PFSK-1 (cell line): ENCODE data around the gene CTBP2.

Experiments
- FOXP2 ChIP-seq: optimal IDR thresholded peaks from 2 replicates; pipeline ENCODE3; 2011; ENCODE audit warnings: borderline replicate concordance, control low read depth, inconsistent platforms; ENCODE audit not compliant: insufficient read depth; ENCODE audit errors: extremely low read length, extremely low read depth
- POLR2AphosphoS5 ChIP-seq: IDR thresholded peaks from 2 replicates; pipeline ENCODE4 v1.6.1; 2012; ENCODE audit warnings: low read depth, mild to moderate bottlenecking, control low read depth, low read length, moderate library complexity
- REST ChIP-seq, 2 experiments: IDR thresholded peaks; 2 replicates each; pipeline versions ENCODE4 v1.6.1 to v1.8.0; 2011 to 2012; ENCODE audit warnings: low read depth in 2 of 2, low read length in 2 of 2, control low read depth in 1 of 2, inconsistent platforms in 1 of 2, mild to moderate bottlenecking in 1 of 2, moderate library complexity in 1 of 2; ENCODE audit not compliant: insufficient read depth in 1 of 2
- SIN3A ChIP-seq: IDR thresholded peaks from 2 replicates; pipeline ENCODE4 v1.6.1; 2012; ENCODE audit warnings: mild to moderate bottlenecking, low read length, moderate library complexity, borderline replicate concordance; ENCODE audit not compliant: insufficient read depth
- TAF1 ChIP-seq: IDR thresholded peaks from 2 replicates; pipeline ENCODE4 v1.6.1; 2012; ENCODE audit warnings: low read length, control low read depth, borderline replicate concordance; ENCODE audit not compliant: insufficient read depth

CTBP2 gene

GRCh38 chr10:125204400-125204799 is 44.0 kb upstream of the CTBP2 start:
- TF ChIP-seq REST (IDR thresholded peaks at IDR 0.05; ENCODE audit: insufficient read depth in 1 of 2, low read depth in 2 of 2, low read length in 2 of 2) (no peak), POLR2AphosphoS5 (no peak), SIN3A (no peak)

DNA sequence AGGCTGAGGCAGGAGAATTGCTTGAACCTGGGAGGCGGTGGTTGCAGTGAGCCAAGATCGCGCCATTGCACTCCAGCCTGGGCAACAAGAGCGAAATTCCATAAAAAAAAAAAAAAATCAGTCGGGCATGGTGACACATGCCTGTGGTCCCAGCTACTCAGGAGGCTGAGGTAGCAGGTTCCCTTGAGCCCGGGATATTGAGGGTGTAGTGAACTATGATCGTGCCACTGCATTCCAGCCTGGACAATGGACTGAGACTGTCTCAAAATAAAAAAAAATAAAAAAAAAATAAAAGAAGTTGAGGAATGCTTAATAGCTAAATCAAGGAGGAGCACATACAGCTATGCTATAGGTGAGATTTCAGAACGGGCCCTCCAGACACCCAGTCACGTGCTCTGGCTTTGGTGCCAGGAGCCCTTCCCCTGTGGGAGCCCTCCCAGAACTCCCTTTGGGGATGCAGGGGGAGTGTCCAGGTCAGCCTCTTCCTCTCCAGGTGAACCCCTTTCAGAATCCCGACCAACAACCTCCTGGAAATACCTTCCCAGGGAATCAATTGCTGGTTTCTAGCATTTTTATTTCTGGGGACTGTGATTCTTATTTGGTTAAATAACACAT is 42.9 kb upstream of the CTBP2 start:
- TF ChIP-seq TAF1 (no peak), REST (IDR thresholded peaks at IDR 0.05; ENCODE audit: insufficient read depth in 1 of 2, low read depth in 2 of 2, low read length in 2 of 2) (no peak), FOXP2 (no peak), POLR2AphosphoS5 (no peak), SIN3A (no peak)

DNA sequence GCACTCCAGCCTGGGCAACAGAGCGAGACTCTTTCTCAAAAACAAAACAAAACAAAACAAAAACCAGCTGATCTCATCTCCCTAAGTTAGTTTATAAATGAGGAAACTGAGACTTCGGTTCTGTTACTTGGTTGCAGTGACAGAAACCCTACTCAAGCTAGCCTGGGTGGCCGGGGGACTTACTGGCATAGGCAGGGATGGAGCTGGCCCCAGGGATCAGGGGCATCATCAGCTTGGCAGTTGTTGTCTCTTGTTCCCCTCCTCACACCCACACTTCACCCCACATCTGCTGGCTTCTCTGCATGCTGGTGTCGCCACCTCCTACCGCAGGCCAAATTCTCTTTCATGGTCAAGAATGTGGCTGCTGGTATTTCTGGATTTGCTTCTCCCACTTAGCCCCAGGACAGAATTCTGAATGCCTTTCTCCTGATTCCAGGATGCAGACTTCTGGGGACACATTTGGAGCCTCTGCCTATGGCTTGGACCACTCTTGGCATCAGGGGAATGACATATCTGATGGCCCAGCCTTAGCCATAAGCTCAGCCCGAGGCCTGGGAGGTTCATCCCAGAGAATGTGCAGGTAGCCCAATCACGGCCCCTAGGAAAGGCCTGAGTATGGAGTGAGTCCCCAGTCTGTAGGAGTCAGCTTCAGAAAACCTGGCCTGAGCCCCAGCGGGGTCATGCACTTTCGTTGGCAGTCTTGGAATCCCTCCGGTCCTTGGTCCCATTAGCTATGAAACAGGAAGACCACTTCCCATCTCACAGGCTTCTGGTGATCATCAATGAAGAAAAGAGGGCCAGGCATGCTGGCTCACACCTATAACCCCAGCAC is 41.6 kb upstream of the CTBP2 start:
- no peak for TF ChIP-seq FOXP2
- TF ChIP-seq TAF1 = no peak
- no peak for TF ChIP-seq SIN3A
- no peak for TF ChIP-seq POLR2AphosphoS5
- TF ChIP-seq REST (IDR thresholded peaks at IDR 0.05; ENCODE audit: insufficient read depth in 1 of 2, low read depth in 2 of 2, low read length in 2 of 2) = no peak

GRCh38 chr10:125201108-125201524 is 40.8 kb upstream of the CTBP2 start:
- TF ChIP-seq SIN3A (no peak), TAF1 (no peak), REST (IDR thresholded peaks at IDR 0.05; ENCODE audit: insufficient read depth in 1 of 2, low read depth in 2 of 2, low read length in 2 of 2) (peak; percentile 42 to 82; a peak in 3 of 4 replicates)

DNA sequence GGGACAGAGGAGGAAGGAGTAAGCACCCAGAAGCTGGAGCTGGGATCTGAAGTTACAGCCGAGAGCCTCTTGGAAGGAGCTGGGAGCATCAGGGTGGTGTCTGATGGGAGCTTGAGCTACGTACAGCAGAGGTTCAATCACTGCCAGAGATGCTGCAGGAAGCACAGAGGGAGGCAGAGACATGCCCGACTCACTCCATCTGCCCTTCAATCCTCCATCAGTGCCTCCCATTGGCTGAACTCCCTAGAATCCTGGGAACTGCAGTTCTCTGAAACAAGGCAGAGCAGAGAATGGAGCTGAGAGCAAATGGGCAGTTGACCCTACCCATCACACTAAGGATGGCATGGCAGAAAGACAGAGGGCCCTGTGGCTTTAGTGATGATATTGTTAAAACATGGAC is 40.0 kb upstream of the CTBP2 start:
- TF ChIP-seq POLR2AphosphoS5 = no peak
